H9 (cell line): Measurements from ENCODE around the gene SLX1A. TPM values are rescaled to one million over a fixed set of nuclear protein-coding genes. Genes with fewer than 3 reads are reported as not detected.
"Not testable (repeated sequence)": the region's sequence is repeated elsewhere in the genome, so short reads cannot be mapped to it uniquely, and the experiment has no call there.

Experiments
- DNase-seq: peaks from one replicate; pipeline ENCODE4 v3.0.0-alpha.2; 2017
- H2AFZ ChIP-seq: one replicate; pipeline ENCODE4 v1.6.1; 2013; ENCODE audit warnings: mild to moderate bottlenecking, low read length, control low read depth, moderate library complexity
- H2AK5ac ChIP-seq: 2 replicates; pipeline ENCODE4 v1.6.1; 2013; ENCODE audit warnings: low read length, control low read depth, mixed read lengths; ENCODE audit not compliant: insufficient read length
- H2BK120ac ChIP-seq: one replicate; pipeline ENCODE4 v1.6.1; 2013; ENCODE audit warnings: low read depth, mild to moderate bottlenecking, low read length, control low read depth, inconsistent platforms; ENCODE audit not compliant: poor library complexity, severe bottlenecking
- H2BK12ac ChIP-seq: 2 replicates; pipeline ENCODE4 v1.6.1; 2013; ENCODE audit warnings: low read length, control low read depth, mixed read lengths, low read depth; ENCODE audit not compliant: insufficient read length
- H2BK15ac ChIP-seq: 2 replicates; pipeline ENCODE4 v1.6.1; 2013; ENCODE audit warnings: low read depth, low read length, control low read depth
- H2BK20ac ChIP-seq: one replicate; pipeline ENCODE4 v1.6.1; 2013; ENCODE audit warnings: low read depth, mild to moderate bottlenecking, low read length, control low read depth, inconsistent platforms; ENCODE audit not compliant: poor library complexity, severe bottlenecking
- H2BK5ac ChIP-seq: 2 replicates; pipeline ENCODE4 v1.6.1; 2013; ENCODE audit warnings: low read length, control low read depth, mixed read lengths; ENCODE audit not compliant: insufficient read length
- H3K14ac ChIP-seq: 2 replicates; pipeline ENCODE4 v1.6.1; 2013; ENCODE audit warnings: low read length, control low read depth; ENCODE audit not compliant: insufficient read depth
- H3K18ac ChIP-seq: 2 replicates; pipeline ENCODE4 v1.6.1; 2013; ENCODE audit warnings: low read depth, mild to moderate bottlenecking, mixed read lengths, low read length, control low read depth; ENCODE audit not compliant: insufficient read length
- H3K23ac ChIP-seq: 2 replicates; pipeline ENCODE4 v1.6.1; 2013; ENCODE audit warnings: low read length, control low read depth, mixed read lengths, low read depth; ENCODE audit not compliant: insufficient read length
- H3K23me2 ChIP-seq: 2 replicates; pipeline ENCODE4 v1.6.1; 2013; ENCODE audit warnings: low read depth, mild to moderate bottlenecking, mixed read lengths, low read length, control low read depth; ENCODE audit not compliant: insufficient read length, poor library complexity, severe bottlenecking
- H3K27ac ChIP-seq: 2 replicates; pipeline ENCODE4 v1.5.1; 2013; ENCODE audit warnings: low read length, control low read depth, mixed read lengths, low read depth; ENCODE audit not compliant: insufficient read length
- H3K27me3 ChIP-seq: 2 replicates; pipeline ENCODE4 v1.6.1; 2013; ENCODE audit warnings: low read length, control low read depth, inconsistent platforms; ENCODE audit not compliant: insufficient read depth
- H3K4ac ChIP-seq: 2 replicates; pipeline ENCODE4 v1.6.1; 2013; ENCODE audit warnings: low read depth, mild to moderate bottlenecking, control low read depth, inconsistent platforms, low read length, moderate library complexity
- H3K4me1 ChIP-seq: 2 replicates; pipeline ENCODE4 v1.6.1; 2013; ENCODE audit warnings: low read length, control low read depth, inconsistent platforms; ENCODE audit not compliant: insufficient read depth
- H3K4me2 ChIP-seq: 2 replicates; pipeline ENCODE4 v1.6.1; 2013; ENCODE audit warnings: low read length, control low read depth, mixed read lengths; ENCODE audit not compliant: insufficient read length, insufficient read depth
- H3K56ac ChIP-seq: 2 replicates; pipeline ENCODE4 v1.6.1; 2013; ENCODE audit warnings: low read depth, mild to moderate bottlenecking, mixed read lengths, low read length, control low read depth; ENCODE audit not compliant: insufficient read length
- H3K79me1 ChIP-seq: 2 replicates; pipeline ENCODE4 v1.6.1; 2013; ENCODE audit warnings: low read depth, mild to moderate bottlenecking, moderate library complexity, low read length, control low read depth, inconsistent platforms; ENCODE audit not compliant: insufficient read depth, poor library complexity, severe bottlenecking
- H3K79me2 ChIP-seq: 2 replicates; pipeline ENCODE4 v1.6.1; 2013; ENCODE audit warnings: low read length, control low read depth, inconsistent platforms; ENCODE audit not compliant: insufficient read depth
- H3K9ac ChIP-seq: 2 replicates; pipeline ENCODE4 v1.6.1; 2013; ENCODE audit warnings: low read length, control low read depth, mixed read lengths; ENCODE audit not compliant: insufficient read length; ENCODE audit errors: extremely low read depth
- H3K9me3 ChIP-seq: one replicate; pipeline ENCODE4 v1.6.1; 2013; ENCODE audit warnings: low read depth, low read length, inconsistent platforms; ENCODE audit not compliant: control insufficient read depth
- H3T11ph ChIP-seq: one replicate; pipeline ENCODE4 v1.6.1; 2013; ENCODE audit warnings: mild to moderate bottlenecking, low read length, control low read depth, inconsistent platforms
- H4K20me1 ChIP-seq: one replicate; pipeline ENCODE4 v1.6.1; 2013; ENCODE audit not compliant: control insufficient read depth, insufficient read length, insufficient read depth
- H4K5ac ChIP-seq: 2 replicates; pipeline ENCODE4 v1.6.1; 2013; ENCODE audit warnings: low read depth, mild to moderate bottlenecking, mixed read lengths, low read length, control low read depth; ENCODE audit not compliant: insufficient read length
- H4K8ac ChIP-seq: replicated peaks from 2 replicates; pipeline ENCODE4 v1.6.1; 2013; ENCODE audit warnings: low read length, control low read depth, mixed read lengths, low read depth; ENCODE audit not compliant: insufficient read length
- H4K91ac ChIP-seq: 2 replicates; pipeline ENCODE4 v1.6.1; 2013; ENCODE audit warnings: low read depth, mild to moderate bottlenecking, moderate library complexity, mixed read lengths, low read length, control low read depth; ENCODE audit not compliant: insufficient read length
- H3K27ac Mint-ChIP-seq, 3 experiments: 2 replicates in 2 of 3; 3 replicates in 1 of 3; pipeline ENCODE4 v1.8.0; 2020 to 2021; ENCODE audit warnings: mixed read lengths in 3 of 3, mild to moderate bottlenecking in 1 of 3, moderate library complexity in 1 of 3
- H3K27me3 Mint-ChIP-seq: 2 replicates; pipeline ENCODE4 v1.8.0; 2021; ENCODE audit warnings: low read depth, mild to moderate bottlenecking, moderate library complexity, mixed read lengths
- H3K36me3 Mint-ChIP-seq, 3 experiments: 2 replicates in 2 of 3; 3 replicates in 1 of 3; pipeline ENCODE4 v1.8.0; 2020 to 2021; ENCODE audit warnings: low read depth in 3 of 3, mixed read lengths in 3 of 3; ENCODE audit not compliant: insufficient read depth in 1 of 3
- H3K4me1 Mint-ChIP-seq, 2 experiments: 2 replicates each; pipeline ENCODE4 v1.8.0; 2020; ENCODE audit warnings: mixed read lengths in 2 of 2
- H3K4me3 Mint-ChIP-seq, 2 experiments: 2 replicates in 1 of 2; 3 replicates in 1 of 2; pipeline ENCODE4 v1.8.0; 2020 to 2021; ENCODE audit warnings: mild to moderate bottlenecking in 2 of 2, mixed read lengths in 2 of 2, moderate library complexity in 1 of 2
- H3K9me3 Mint-ChIP-seq, 2 experiments: 2 replicates in 1 of 2; 3 replicates in 1 of 2; pipeline ENCODE4 v1.8.0; 2020; ENCODE audit warnings: mild to moderate bottlenecking in 2 of 2, mixed read lengths in 2 of 2, moderate library complexity in 1 of 2
- WGBS: extraction: QIAGEN DNeasy Blood & Tissue Kit; methylation state at CpG from one replicate; pipeline ENCODE4 v1.1.7; 2013; ENCODE audit warnings: missing lambda C conversion rate, low lambda C conversion rate, mixed read lengths; ENCODE audit not compliant: insufficient read length; ENCODE audit errors: extremely low coverage; 5-methylcytosine and 5-hydroxymethylcytosine counted together
- long read RNA-seq: library from polyadenylated mRNA; unstranded; transcript quantifications from one replicate; pipeline ENCODE4 v2.0.0, GENCODE V29; 2020
- total RNA-seq: library from RNA; stranded (reverse); gene quantifications from 2 replicates; pipeline ENCODE4 v1.2.1, GENCODE V29; 2021

The SLX1A gene
- 30.3 TPM in 2 replicates for total RNA-seq
- long read RNA-seq, transcript SLX1A-201 (6 exons, 1,091 nt): major isoform, 145 of 152 reads
- long read RNA-seq, partial matches to known transcripts: 3 of 152 reads
- long read RNA-seq, other reads (novel, unspliced or antisense): 3 of 152 reads

GRCh38 chr16:30193615-30194014 is at the start of gene SLX1A, which contains the start of gene BOLA2B:
SLX1A (plus strand) TSS chr16:30193875; CDS start chr16:30194085, 210 bp downstream.
BOLA2B (minus strand) TSS chr16:30193666; CDS start chr16:30193595, 71 bp downstream.
- no CpG with 5 or more reads among the region's 34 CpGs for WGBS
- H3K27me3 ChIP-seq, H3K27me3 Mint-ChIP-seq: not testable (repeated sequence)

More at GRCh38 chr16:30193615-30194014, at the start of gene SLX1A, which contains the start of gene BOLA2B:
- not testable (repeated sequence) for H2BK20ac ChIP-seq, H3K23ac ChIP-seq, H2BK120ac ChIP-seq, H3K36me3 Mint-ChIP-seq, DNase-seq, H3K4me3 Mint-ChIP-seq, H4K20me1 ChIP-seq, H3K9me3 Mint-ChIP-seq, H3T11ph ChIP-seq, H3K27ac ChIP-seq, H3K4me1 ChIP-seq, H3K56ac ChIP-seq, H4K8ac ChIP-seq, H3K4ac ChIP-seq, H2BK12ac ChIP-seq, H2BK5ac ChIP-seq, H3K79me1 ChIP-seq, H3K4me1 Mint-ChIP-seq, H4K5ac ChIP-seq, H3K9ac ChIP-seq, H3K79me2 ChIP-seq, H4K91ac ChIP-seq, H3K14ac ChIP-seq, H3K23me2 ChIP-seq, H3K9me3 ChIP-seq, H2AFZ ChIP-seq, H3K18ac ChIP-seq, H2BK15ac ChIP-seq, H2AK5ac ChIP-seq, H3K27ac Mint-ChIP-seq
- H3K4me2 ChIP-seq: peak within 1 kb of the TSS; percentile 37
